BLaER1 (cell line): ENCODE results near the gene RFX2.

Experiments
- H3K27ac ChIP-seq: shearing (Covaris generic); formaldehyde crosslinking; 2 replicates; pipeline ENCODE4 v1.8.1; 2022
- H3K27me3 ChIP-seq: shearing (Covaris generic); formaldehyde crosslinking; 2 replicates; pipeline ENCODE4 v1.8.1; 2022
- H3K36me3 ChIP-seq: shearing (Covaris generic); formaldehyde crosslinking; 2 replicates; pipeline ENCODE4 v1.8.1; 2022
- H3K4me1 ChIP-seq: shearing (Covaris generic); formaldehyde crosslinking; 2 replicates; pipeline ENCODE4 v1.8.1; 2022
- H3K4me2 ChIP-seq: shearing (Covaris generic); formaldehyde crosslinking; 2 replicates; pipeline ENCODE4 v1.8.1; 2022
- H3K4me3 ChIP-seq: shearing (Covaris generic); formaldehyde crosslinking; 2 replicates; pipeline ENCODE4 v1.8.1; 2022
- H3K9ac ChIP-seq: shearing (Covaris generic); formaldehyde crosslinking; 2 replicates; pipeline ENCODE4 v1.8.1; 2022
- H3K9me3 ChIP-seq: shearing (Covaris generic); formaldehyde crosslinking; 2 replicates; pipeline ENCODE4 v1.8.1; 2022
- H4K20me1 ChIP-seq: shearing (Covaris generic); formaldehyde crosslinking; 2 replicates; pipeline ENCODE4 v1.8.1; 2022
- Cebpa-rat ChIP-seq: shearing (Covaris generic); IDR thresholded peaks from 2 replicates; pipeline ENCODE4 v1.8.1; 2022

The RFX2 gene

GRCh38 chr19:6041991-6042481, 68.3 kb downstream of the RFX2 start:
- no peaks in the 10 kb centered on the region for H3K27me3 ChIP-seq
- H4K20me1 ChIP-seq, result no peaks in the 10 kb centered on the region
- H3K27ac ChIP-seq, result peak overlapping the region; percentile 45; the same call in 1 of the 2 replicates
- TF ChIP-seq Cebpa-rat, result no peak
- H3K9ac ChIP-seq, result peak overlapping the region; percentile 44; the same call in 1 of the 2 replicates
- H3K4me2 ChIP-seq, result peak overlapping the region; percentile 86
- no peaks in the 10 kb centered on the region for H3K9me3 ChIP-seq
- peak overlapping the region; percentile 34; the same call in 1 of the 2 replicates for H3K4me3 ChIP-seq
- H3K36me3 ChIP-seq, result no peaks in the 10 kb centered on the region
- H3K4me1 ChIP-seq, result peaks cover 28% of the 10 kb centered on the region

DNA sequence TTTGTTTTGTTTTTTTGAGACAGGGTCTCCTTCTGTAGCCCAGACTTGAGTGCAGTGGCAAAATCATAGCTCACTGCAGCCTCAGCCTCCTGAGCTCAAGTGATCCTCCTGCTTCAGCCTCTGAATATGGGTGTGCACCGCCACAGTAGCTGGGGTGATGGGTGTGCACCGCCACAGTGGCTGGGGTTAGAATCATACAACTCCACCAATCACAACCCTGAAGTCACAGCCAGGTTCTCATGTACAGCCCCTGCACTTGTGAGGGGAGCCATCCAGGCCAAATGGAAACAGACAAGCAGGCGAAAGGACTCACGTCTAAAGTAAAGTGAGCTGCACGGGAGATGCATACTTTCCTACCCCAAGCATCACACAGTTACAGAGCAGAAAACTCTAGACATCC, 69.2 kb downstream of the RFX2 start:
- TF ChIP-seq Cebpa-rat, result no peak

DNA sequence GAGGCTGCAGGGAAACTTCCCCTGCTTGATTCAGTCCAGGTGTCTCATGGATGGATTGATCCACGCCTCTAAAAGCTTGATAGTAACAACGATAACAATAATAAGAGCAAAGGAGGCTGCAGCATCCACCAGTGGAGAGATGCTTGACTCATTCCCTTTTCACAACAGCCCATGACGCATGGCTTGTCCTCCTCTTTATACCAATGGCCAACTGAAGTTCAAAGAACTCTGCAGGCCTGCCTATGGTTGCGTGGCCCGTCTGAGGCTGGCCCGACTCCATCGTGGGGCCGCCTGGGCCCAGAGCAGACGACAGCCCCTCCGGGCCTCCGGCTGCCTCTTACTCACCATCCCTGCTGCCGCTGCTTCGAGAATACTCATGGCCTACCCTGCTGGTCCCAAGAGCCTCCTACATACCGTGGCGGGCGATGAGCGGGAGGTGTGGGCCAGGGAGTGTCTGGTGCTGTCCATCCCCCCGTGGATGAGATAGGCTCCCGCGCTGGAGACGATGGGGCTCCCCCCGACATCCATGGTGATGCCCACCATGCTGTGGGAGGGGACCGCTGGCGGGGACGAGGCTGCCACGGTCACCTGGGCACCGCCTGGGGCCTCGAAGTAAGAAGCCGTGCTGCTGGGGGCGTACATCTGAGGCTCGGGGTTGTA, 70.6 kb downstream of the RFX2 start:
- Histone ChIP-seq H3K27ac (no peak overlapping the region), H3K27me3 (no peaks in the 10 kb centered on the region), H4K20me1 (no peaks in the 10 kb centered on the region), H3K4me1 (peaks cover 28% of the 10 kb centered on the region), H3K9ac (no peak overlapping the region), H3K36me3 (no peaks in the 10 kb centered on the region), H3K9me3 (no peaks in the 10 kb centered on the region), H3K4me2 (no peak overlapping the region), H3K4me3 (no peak overlapping the region)
- TF ChIP-seq Cebpa-rat, result no peak

More for the DNA sequence above, 69.2 kb downstream of the RFX2 start:
- no peak overlapping the region for H3K27ac ChIP-seq
- H3K36me3 ChIP-seq, result no peaks in the 10 kb centered on the region
- no peak overlapping the region for H3K4me3 ChIP-seq
- no peak overlapping the region for H3K4me2 ChIP-seq
- H4K20me1 ChIP-seq, result no peaks in the 10 kb centered on the region
- no peaks in the 10 kb centered on the region for H3K9me3 ChIP-seq
- no peak overlapping the region for H3K9ac ChIP-seq
- no peaks in the 10 kb centered on the region for H3K27me3 ChIP-seq
- peaks cover 28% of the 10 kb centered on the region for H3K4me1 ChIP-seq

DNA sequence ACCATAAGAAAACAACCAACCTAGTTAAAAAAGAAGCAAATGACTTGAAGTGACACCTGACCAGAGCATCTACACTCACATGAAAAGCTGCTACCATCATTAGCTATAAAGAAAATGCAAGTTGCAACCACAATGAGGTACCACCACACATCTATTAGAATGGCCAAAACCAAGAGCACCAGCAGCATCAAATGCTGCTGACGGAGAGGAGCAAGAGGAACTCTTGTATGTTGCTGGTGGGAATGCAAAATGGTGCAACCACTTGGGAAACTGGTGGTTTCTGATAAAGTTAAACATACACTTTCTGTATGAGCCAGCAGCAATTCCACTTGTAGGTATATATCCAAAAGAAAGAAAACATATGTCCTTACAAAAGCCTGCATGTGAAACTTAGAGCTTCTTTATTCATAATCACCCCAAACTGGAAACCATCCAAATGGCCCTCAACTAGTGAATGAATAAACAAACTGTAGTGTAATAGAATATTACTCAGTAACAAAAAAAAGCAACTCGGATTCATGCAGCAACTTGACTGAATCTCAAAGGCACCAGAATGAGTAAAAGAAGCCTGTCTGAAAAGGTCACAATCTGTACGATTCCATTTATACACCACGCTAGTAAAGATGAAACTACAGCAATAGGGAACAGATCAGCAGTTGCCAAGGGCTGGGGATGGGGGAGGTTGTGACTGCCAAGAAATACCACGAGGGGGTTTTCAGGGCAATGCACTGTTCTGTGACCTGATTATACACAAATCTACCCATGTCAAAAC, 71.5 kb downstream of the RFX2 start:
- TF ChIP-seq Cebpa-rat, result no peak
- Histone ChIP-seq H3K4me3 (no peak overlapping the region), H3K4me1 (peaks cover 24% of the 10 kb centered on the region), H3K9me3 (no peaks in the 10 kb centered on the region), H3K4me2 (no peak overlapping the region), H3K27ac (no peak overlapping the region), H3K9ac (no peak overlapping the region), H3K36me3 (no peaks in the 10 kb centered on the region), H4K20me1 (no peaks in the 10 kb centered on the region), H3K27me3 (no peaks in the 10 kb centered on the region)

DNA sequence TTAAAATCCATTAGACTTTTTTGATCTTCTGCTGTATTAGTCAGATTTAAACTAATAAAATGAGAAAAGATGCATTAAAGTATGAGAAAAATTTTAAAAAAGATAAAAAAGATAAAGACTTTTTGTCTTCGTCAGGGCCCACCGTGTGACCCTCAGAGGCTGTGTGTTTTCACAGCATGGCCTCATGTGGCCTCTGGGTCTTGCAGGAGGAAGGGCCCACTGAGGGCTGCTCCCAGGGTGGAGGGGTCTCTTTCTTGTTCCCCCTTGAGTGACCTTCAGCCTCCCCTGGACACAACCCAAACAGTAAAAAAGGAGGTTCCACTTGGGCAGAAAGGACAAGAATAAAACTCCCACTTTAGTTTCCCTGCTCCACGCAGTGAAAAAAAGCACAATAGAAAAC, 75.3 kb downstream of the RFX2 start:
- Histone ChIP-seq H3K36me3 (no peaks in the 10 kb centered on the region), H3K27me3 (no peaks in the 10 kb centered on the region), H3K4me1 (no peaks in the 10 kb centered on the region; the same call in 1 of the 2 replicates), H4K20me1 (no peaks in the 10 kb centered on the region), H3K9me3 (no peaks in the 10 kb centered on the region), H3K9ac (no peak overlapping the region), H3K4me3 (no peak overlapping the region), H3K4me2 (no peak overlapping the region), H3K27ac (no peak overlapping the region)
- no peak for TF ChIP-seq Cebpa-rat

GRCh38 chr19:6034512-6034911, 75.8 kb downstream of the RFX2 start:
- Histone ChIP-seq H3K9me3 (no peaks in the 10 kb centered on the region), H3K36me3 (no peaks in the 10 kb centered on the region), H4K20me1 (no peaks in the 10 kb centered on the region), H3K4me2 (no peak overlapping the region), H3K9ac (no peak overlapping the region), H3K4me1 (no peaks in the 10 kb centered on the region; the same call in 1 of the 2 replicates), H3K27ac (no peak overlapping the region), H3K4me3 (no peak overlapping the region), H3K27me3 (no peaks in the 10 kb centered on the region)
- TF ChIP-seq Cebpa-rat, result no peak

DNA sequence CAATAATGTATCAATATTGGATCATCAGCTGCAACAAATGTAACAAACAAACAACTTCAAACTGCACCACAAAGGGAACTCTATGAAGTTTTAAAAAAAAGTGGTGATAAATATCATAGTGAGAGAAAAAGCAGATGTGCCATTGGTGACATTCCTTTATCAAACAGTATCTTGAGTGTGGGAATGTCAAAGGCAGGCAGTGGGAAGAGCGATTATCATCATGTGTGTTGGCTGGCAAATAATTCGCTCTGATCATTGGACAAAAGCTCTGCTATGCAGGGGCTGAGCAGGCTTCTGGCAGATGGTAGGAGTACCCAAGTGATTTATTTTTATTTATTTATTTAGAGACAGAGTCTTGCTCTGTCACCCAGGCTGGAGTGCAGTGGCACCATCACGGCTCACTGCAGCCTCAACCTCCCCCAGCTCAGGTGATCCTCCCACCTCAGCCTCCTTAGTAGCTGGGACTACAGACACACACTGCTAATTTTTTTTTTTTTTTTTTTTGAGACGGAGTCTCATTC, 76.5 kb downstream of the RFX2 start:
- H3K4me3 ChIP-seq, result no peak overlapping the region
- no peaks in the 10 kb centered on the region for H3K27me3 ChIP-seq
- no peaks in the 10 kb centered on the region for H3K9me3 ChIP-seq
- no peak overlapping the region for H3K27ac ChIP-seq
- no peak for TF ChIP-seq Cebpa-rat
- no peak overlapping the region for H3K9ac ChIP-seq
- H4K20me1 ChIP-seq, result no peaks in the 10 kb centered on the region
- H3K4me1 ChIP-seq, result no peaks in the 10 kb centered on the region
- H3K36me3 ChIP-seq, result no peaks in the 10 kb centered on the region
- H3K4me2 ChIP-seq, result no peak overlapping the region

DNA sequence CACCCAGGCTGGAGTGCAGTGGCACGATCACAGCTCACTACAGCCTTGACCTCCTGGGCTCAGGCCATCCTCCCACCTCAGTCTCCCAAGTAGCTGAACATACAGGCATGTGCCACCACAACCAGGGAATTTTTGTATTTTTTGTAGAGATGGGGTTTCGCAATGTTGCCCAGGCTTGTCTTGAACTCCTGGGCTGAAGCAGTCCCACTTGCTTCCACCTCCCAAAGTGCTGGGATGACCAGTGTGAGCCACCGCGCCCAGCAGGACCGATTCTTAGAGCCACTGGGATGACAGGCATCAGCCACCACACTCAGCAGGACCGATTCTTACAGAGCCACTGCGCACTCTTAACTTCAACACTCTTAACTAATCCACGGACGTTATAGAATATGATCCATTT, 77.5 kb downstream of the RFX2 start:
- no peaks in the 10 kb centered on the region for H4K20me1 ChIP-seq
- no peak overlapping the region for H3K27ac ChIP-seq
- no peaks in the 10 kb centered on the region for H3K27me3 ChIP-seq
- no peak overlapping the region for H3K9ac ChIP-seq
- TF ChIP-seq Cebpa-rat, result 0 out of 2 replicates have a peak, but pooled peaks have one; percentile 38
- no peaks in the 10 kb centered on the region for H3K36me3 ChIP-seq
- no peak overlapping the region for H3K4me3 ChIP-seq
- H3K4me2 ChIP-seq, result no peak overlapping the region
- no peaks in the 10 kb centered on the region for H3K4me1 ChIP-seq
- no peaks in the 10 kb centered on the region for H3K9me3 ChIP-seq

- Histone ChIP-seq H4K20me1 (no peaks in the 10 kb centered on the region), H3K4me3 (no peak overlapping the region), H3K9ac (no peak overlapping the region), H3K27me3 (no peaks in the 10 kb centered on the region), H3K4me1 (no peaks in the 10 kb centered on the region), H3K9me3 (no peaks in the 10 kb centered on the region), H3K4me2 (no peak overlapping the region), H3K36me3 (no peaks in the 10 kb centered on the region), H3K27ac (no peak overlapping the region)
- TF ChIP-seq Cebpa-rat, result no peak
Observed at GRCh38 chr19:6032381-6032780, 77.9 kb downstream of the RFX2 start.

GRCh38 chr19:6030214-6030507, 80.1 kb downstream of the RFX2 start:
- Histone ChIP-seq H3K27me3 (no peaks in the 10 kb centered on the region), H3K9ac (no peak overlapping the region), H3K4me3 (no peak overlapping the region), H3K27ac (no peak overlapping the region), H4K20me1 (no peaks in the 10 kb centered on the region), H3K36me3 (no peaks in the 10 kb centered on the region), H3K4me2 (no peak overlapping the region), H3K4me1 (peaks cover 2% of the 10 kb centered on the region; the same call in 1 of the 2 replicates), H3K9me3 (no peaks in the 10 kb centered on the region)
- no peak for TF ChIP-seq Cebpa-rat
